NCI-H82 (cell line): Measurements from ENCODE around the gene MAST2.

Experiments
- DNase-seq: peaks from one replicate; lab custom pipeline; 2025; lab: John Stamatoyannopoulos, UW

The MAST2 gene

DNA sequence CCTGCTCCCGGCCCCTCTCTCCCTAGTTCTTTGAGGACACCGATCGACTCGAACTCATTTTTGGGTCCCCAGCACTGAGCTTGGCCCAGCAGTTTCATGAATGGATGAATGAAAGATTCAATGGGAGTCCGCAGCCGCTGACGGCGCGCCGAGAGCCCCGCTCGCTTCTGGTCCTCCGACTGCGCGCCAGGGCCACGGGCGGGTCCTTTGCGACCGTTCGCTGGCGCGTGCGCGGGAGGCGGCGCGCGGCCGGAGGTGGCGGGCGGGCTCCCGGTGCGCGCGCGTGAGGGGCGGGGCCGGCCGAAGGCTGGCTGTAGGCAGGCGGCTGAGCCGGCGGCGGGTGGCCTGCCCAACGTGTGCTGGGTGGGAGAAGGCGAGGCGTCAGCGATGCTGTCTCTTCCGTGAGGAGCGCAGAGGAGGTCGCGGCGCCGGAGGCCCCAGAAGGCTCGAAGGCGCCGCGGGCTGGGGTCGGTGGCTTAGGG lies at the start of gene MAST2:
TSS of gene MAST2 (plus strand) at position 314 of the 482 bp plus-strand sequence. CDS start 284 bp downstream, outside the sequence.
- peak; percentile 93 for DNase-seq

GRCh38 chr1:45755697-45756096 lies 47.7 kb upstream of the MAST2 start:
- DNase-seq: no peak

- peak; percentile 31 for DNase-seq
Observed at GRCh38 chr1:45762291-45762690, 41.1 kb upstream of the MAST2 start.

GRCh38 chr1:45765999-45766792 lies 37.2 kb upstream of the MAST2 start:
- peak; percentile 48 for DNase-seq

DNA sequence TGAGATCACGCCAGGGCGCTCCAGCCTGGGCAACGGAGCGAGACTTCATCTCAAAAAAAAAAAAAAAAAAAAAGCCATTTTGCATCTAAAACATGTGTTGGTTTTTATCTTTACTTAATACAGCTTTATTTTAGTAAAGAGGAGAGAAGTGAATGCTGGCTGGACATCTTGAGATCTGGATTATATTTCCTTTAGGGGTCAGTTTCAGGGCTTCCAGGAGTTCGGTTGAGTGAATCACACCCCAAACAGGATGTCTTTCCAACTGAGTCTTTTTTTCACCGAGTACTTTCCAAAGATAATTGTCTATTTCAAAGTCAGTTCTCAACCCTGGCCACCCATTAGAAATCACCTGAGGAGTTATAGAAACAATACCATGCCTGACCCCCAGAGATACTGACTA lies 36.4 kb upstream of the MAST2 start:
- DNase-seq: no peak

DNA sequence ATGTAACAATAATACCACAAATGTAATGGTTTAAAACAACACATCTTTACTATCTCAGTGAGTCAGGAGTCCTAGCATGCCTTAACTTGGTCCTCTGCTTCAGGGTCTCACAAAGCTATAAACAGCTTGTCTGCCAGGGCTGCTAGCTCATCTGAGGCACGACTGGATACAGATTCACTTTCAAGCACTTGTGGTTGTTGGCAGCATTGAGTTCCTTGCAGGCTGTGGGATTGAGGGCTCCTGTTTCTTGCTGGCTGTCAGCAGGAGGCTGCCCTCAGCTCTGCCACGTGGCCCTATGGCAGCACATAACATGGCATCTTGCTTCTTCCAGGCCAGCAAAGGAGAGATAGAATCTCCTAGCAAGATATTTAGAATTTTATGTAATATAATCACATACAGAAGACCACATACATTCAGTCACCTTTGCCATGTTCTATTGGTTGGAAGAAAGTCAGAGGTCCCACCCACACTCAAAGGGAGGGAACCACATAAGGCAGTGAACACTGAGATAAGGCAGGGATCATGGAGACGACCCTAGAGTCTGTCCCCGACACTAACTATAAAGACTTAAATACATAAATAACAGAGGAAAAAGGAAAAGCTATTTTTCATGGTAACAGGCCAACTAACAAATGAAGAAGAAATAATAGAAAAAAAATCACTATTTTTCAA lies 34.0 kb upstream of the MAST2 start:
- DNase-seq: peak; percentile 26

GRCh38 chr1:45772971-45773370 lies 30.4 kb upstream of the MAST2 start:
- no peak for DNase-seq

DNA sequence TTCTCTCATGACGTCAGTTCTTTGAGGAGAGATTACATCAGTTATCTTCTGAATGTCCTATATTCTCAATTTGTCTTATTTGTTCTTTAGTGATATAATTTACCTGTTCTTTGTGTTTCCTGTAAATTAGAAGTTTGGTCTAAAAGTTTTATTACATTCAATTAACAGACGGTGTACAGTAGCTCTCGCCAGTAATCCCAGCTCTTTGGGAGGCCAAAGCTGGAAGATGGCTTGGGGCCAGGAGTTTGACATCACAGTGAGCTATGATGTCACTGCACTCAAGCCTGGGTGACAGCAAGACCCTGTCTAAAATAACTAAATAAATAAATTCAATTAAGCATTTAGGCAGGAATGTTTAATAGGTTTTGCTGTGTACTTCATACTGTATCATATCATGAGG lies 27.6 kb upstream of the MAST2 start:
- DNase-seq: peak; percentile 10

GRCh38 chr1:45785583-45785982 lies 17.8 kb upstream of the MAST2 start:
- DNase-seq: no peak

- no peak for DNase-seq
Observed at GRCh38 chr1:45787905-45788304, 15.5 kb upstream of the MAST2 start.

GRCh38 chr1:45789601-45790000 lies 13.8 kb upstream of the MAST2 start:
- DNase-seq: peak; percentile 21

DNA sequence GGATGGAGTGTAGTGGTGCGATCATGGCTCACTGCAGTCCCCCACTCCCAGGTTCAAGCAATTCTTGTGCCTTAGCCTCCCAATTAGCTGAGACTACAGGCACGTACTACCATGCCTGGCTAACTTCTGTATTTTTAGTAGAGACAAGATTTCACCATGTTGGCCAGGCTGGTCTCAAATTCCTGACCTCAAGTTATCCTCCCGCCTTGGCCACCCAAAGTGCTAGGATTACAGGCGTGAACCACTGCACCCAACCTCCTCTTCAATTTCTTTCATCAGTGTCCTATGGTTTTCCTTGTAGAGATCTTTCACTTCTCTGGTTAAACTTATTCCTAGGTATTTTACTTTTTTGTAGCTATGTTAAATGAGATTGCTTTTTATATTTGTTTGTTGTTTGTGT lies 10.7 kb upstream of the MAST2 start:
- DNase-seq: no peak

DNA sequence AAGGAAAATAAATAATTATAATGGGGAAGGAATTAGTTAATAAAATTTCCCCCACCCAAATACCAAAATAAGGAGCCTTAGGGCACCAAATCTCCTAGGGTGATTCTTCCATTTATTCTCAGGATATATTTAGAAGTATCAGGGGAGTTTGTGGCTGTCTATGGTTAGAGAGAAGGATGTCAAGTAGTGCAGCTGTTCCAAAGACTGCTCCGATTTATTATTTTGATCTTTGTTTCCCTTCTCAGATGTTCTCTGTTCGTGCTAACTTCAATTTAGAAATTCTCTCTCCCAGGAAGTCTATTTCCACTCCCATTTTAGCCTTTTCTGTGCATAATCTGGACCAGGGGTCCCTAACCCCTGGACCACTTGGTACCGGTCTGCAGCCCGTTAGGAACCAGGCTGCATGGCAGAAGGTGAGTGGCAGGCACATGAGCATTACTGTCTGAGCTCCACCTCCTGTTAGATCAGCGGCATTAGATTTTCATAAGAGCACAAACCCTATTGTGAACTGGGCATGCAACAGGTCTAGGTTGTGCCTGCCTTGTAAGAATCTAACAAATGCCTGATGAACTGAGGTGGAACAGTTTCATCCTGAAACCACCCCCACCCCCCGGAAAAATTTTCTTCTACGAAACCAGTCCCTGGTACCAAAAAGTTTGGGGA lies 9.3 kb upstream of the MAST2 start:
- peak; percentile 61 for DNase-seq

GRCh38 chr1:45796381-45796780 lies 7.0 kb upstream of the MAST2 start:
- DNase-seq: peak; percentile 20

DNA sequence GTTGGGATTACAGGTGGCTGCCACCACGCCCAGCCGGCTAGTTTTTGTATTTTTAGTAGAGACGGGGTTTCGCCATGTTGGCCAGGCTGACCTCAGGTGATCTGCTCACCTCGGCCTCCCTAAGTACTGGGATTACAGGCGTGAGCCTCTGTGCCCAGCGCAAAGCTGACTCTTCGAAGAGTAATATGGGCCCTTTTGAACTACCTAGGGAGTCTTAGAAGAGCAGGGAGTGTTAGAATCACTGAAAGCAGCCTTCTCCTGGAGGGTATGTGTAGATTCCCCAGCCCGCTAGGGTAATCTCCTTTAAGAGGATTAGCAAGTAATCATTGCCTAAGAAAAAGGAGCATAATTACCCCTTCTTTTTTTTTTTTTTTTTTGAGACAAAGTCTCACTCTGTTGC lies 6.5 kb upstream of the MAST2 start:
- peak; percentile 99 for DNase-seq

DNA sequence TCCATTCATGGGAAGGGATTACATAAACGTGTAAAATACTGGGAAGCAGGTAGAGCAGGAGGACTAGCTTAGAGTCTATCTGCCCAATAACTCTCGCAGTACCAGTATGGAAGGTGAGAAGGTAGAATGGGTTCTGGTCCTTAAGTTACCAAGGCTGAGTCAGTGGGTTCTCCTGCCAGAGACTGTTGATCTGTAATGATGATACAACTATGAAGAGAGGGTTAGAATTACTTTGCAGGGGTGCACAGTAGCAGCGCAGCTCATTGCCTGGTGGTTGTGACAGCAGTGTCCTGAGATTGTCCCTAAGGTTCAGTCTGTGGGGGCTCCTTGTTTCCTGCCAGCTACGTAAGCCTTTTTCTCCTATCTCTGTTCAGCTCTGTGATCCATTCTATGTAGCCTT lies 2.5 kb upstream of the MAST2 start:
- no peak for DNase-seq

GRCh38 chr1:45802343-45803298 lies 791 bp upstream of the MAST2 start:
- DNase-seq: peak; percentile 78

- DNase-seq: peak; percentile 62
Observed at GRCh38 chr1:45803781-45804668, 613 bp downstream of the MAST2 start.

GRCh38 chr1:45804669-45804969 lies 1.2 kb downstream of the MAST2 start:
- no peak for DNase-seq

DNA sequence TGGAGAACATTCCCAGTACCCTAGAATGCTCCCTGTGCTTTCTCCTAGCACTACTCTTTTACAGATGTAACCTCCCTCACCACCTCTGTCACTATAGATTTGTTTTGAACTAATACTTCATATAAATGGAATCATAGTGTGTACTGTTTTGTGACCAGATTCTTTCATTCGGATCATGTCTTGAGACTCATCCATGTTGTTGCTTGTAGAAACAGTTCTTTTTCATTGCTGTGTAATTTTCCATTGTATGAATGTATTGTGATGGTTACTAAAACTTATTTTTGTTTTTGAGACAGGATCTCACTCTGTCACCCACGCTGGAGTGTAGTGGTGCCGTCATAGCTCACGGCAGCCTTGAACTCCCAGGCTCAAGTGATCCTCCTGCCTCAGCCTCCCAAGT lies 2.7 kb downstream of the MAST2 start:
- no peak for DNase-seq

DNA sequence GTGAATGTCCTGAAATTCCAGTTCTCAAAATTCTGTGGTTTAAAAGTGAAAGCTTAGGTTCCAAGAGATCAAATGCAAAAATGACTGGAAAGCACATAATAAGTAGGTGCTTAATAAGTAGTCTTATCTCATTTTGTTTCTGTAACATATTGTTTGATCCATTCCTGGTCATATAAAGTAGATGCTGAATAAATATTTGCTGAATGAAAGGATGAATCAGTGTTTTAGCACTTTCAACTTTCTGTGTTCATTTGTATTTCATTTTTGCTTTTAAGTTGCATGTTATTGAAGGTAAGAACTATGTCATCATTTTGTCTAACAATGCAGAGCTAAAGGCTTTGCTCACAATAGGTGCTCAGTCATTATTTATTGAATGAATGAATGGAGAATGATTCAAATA lies 6.3 kb downstream of the MAST2 start:
- no peak for DNase-seq
